HepG2 (cell line): ENCODE measurements around the gene FAM187B. TPM values are rescaled to one million over a fixed set of nuclear protein-coding genes. Genes with fewer than 3 reads are reported as not detected.

Source experiments
- CBFB ChIP-seq: sonication (generic); formaldehyde crosslinking; IDR thresholded peaks from 2 replicates; pipeline ENCODE4 v1.4.0; 2020; ENCODE audit warnings: missing genetic modification reagents
- CENPBD1 ChIP-seq: sonication (generic); formaldehyde crosslinking; IDR thresholded peaks from 2 replicates; pipeline ENCODE4 v1.8.0; 2022; ENCODE audit warnings: missing genetic modification reagents, low read depth, mild to moderate bottlenecking, borderline replicate concordance
- CSRNP1 ChIP-seq: sonication (generic); formaldehyde crosslinking; IDR thresholded peaks from 2 replicates; pipeline ENCODE4 v1.8.1; 2023; ENCODE audit warnings: mild to moderate bottlenecking, missing genetic modification reagents
- HOXD1 ChIP-seq: sonication (generic); formaldehyde crosslinking; IDR thresholded peaks from 2 replicates; pipeline ENCODE4 v1.5.0; 2020; ENCODE audit warnings: missing genetic modification reagents
- KLF9 ChIP-seq: IDR thresholded peaks from 2 replicates; pipeline ENCODE4 v1.6.1; 2016; ENCODE audit warnings: low read depth
- MAFF ChIP-seq: IDR thresholded peaks from 2 replicates; pipeline ENCODE4 v1.6.1; 2011; ENCODE audit warnings: low read depth, low read length, improper control_type of control experiment
- MED1 ChIP-seq: sonication (generic); formaldehyde crosslinking; IDR thresholded peaks from 2 replicates; pipeline ENCODE4 v1.4.0; 2020; ENCODE audit warnings: missing genetic modification reagents
- MLLT10 ChIP-seq: sonication (generic); formaldehyde crosslinking; IDR thresholded peaks from 2 replicates; pipeline ENCODE4 v1.4.0; 2020; ENCODE audit warnings: missing genetic modification reagents
- SOX5 ChIP-seq: IDR thresholded peaks from 2 replicates; pipeline ENCODE4 v1.6.1; 2016; ENCODE audit warnings: borderline replicate concordance
- SP5 ChIP-seq: IDR thresholded peaks from 2 replicates; pipeline ENCODE4 v1.6.1; 2016; ENCODE audit warnings: low read depth, borderline replicate concordance
- SSRP1 ChIP-seq: IDR thresholded peaks from 2 replicates; pipeline ENCODE4 v1.6.1; 2016; ENCODE audit warnings: control low read depth
- ZBED4 ChIP-seq: sonication (generic); formaldehyde crosslinking; IDR thresholded peaks from 2 replicates; pipeline ENCODE4 v1.4.0; 2020; ENCODE audit warnings: missing genetic modification reagents, borderline replicate concordance
- ZBTB1 ChIP-seq: sonication (generic); formaldehyde crosslinking; IDR thresholded peaks from 2 replicates; pipeline ENCODE4 v1.4.0; 2020; ENCODE audit warnings: missing genetic modification reagents, borderline replicate concordance
- ZBTB42 ChIP-seq: sonication (generic); formaldehyde crosslinking; IDR thresholded peaks from 2 replicates; pipeline ENCODE4 v1.5.0; 2020; ENCODE audit warnings: mild to moderate bottlenecking, missing genetic modification reagents
- ZFP82 ChIP-seq: sonication (generic); formaldehyde crosslinking; IDR thresholded peaks from 2 replicates; pipeline ENCODE4 v1.5.1; 2020; ENCODE audit warnings: mild to moderate bottlenecking, missing genetic modification reagents, borderline replicate concordance
- ZNF44 ChIP-seq: sonication (generic); formaldehyde crosslinking; IDR thresholded peaks from 2 replicates; pipeline ENCODE4 v1.5.1; 2020; ENCODE audit warnings: mild to moderate bottlenecking, missing genetic modification reagents
- ZNF660 ChIP-seq: sonication (generic); formaldehyde crosslinking; IDR thresholded peaks from 2 replicates; pipeline ENCODE4 v1.5.1; 2020; ENCODE audit warnings: mild to moderate bottlenecking, low read depth, missing genetic modification reagents, borderline replicate concordance
- ZSCAN29 ChIP-seq: sonication (generic); formaldehyde crosslinking; conservative IDR thresholded peaks from 2 replicates; pipeline ENCODE4 v1.4.0; 2020; ENCODE audit warnings: mild to moderate bottlenecking, missing genetic modification reagents
- ZUFSP ChIP-seq: sonication (generic); formaldehyde crosslinking; IDR thresholded peaks from 2 replicates; pipeline ENCODE4 v1.9.0; 2021; ENCODE audit warnings: missing genetic modification reagents, mild to moderate bottlenecking, borderline replicate concordance
- polyA plus RNA-seq, 8 experiments: library from polyadenylated mRNA; depleted of rRNA in 3 of 8; stranded (reverse) in 7 of 8; unstranded in 1 of 8; fragments of >200 nt; fragmentation: Illumina TruSeq in 4 of 8; extraction: Trizol in 4 of 8; gene quantifications; 2 replicates each; pipeline versions ENCODE4 v1.2.1 to v1.2.3, GENCODE V29; 2011 to 2016; ENCODE audit warnings: low read depth in 4 of 8, missing spikeins in 1 of 8, mixed read lengths in 1 of 8; ENCODE audit not compliant: insufficient read depth in 1 of 8
- total RNA-seq, 5 experiments: library from RNA; depleted of rRNA; stranded (reverse); fragments of >200 nt; fragmentation: Illumina TruSeq; extraction: Trizol; gene quantifications; 2 replicates each; pipeline ENCODE4 v1.2.3, GENCODE V29; 2016; ENCODE audit warnings: low read depth in 1 of 5

The FAM187B gene
- total and polyA plus RNA-seq, 2 of the 13 experiments (the other 11 are each of a cell fraction or from before 2014, with no cell fraction given), result not detected

GRCh38 chr19:35267353-35267817 lies 38.8 kb upstream of the FAM187B start (continued):
- TF ChIP-seq MLLT10 (CRISPR knock-in tag), result no peak
- TF ChIP-seq ZNF660, result no peak
- 0 out of 2 replicates have a peak, but pooled peaks have one; percentile 51 for TF ChIP-seq CSRNP1
- no peak for TF ChIP-seq ZNF44 (CRISPR knock-in tag)
- no peak for TF ChIP-seq ZSCAN29 (CRISPR knock-in tag)
- TF ChIP-seq ZUFSP (CRISPR knock-in tag), result no peak
- TF ChIP-seq SP5, result no peak
- TF ChIP-seq SSRP1 (CRISPR knock-in tag), result no peak
- TF ChIP-seq ZBTB1 (CRISPR knock-in tag), result no peak
- no peak for TF ChIP-seq MAFF
- TF ChIP-seq HOXD1 (CRISPR knock-in tag), result no peak
- TF ChIP-seq ZBED4 (CRISPR knock-in tag), result no peak
- no peak for TF ChIP-seq MED1 (CRISPR knock-in tag)
- TF ChIP-seq CENPBD1 (CRISPR knock-in tag), result no peak
- no peak for TF ChIP-seq ZBTB42 (CRISPR knock-in tag)
- TF ChIP-seq ZFP82, result no peak
- TF ChIP-seq KLF9 (CRISPR knock-in tag), result no peak
- no peak for TF ChIP-seq CBFB (CRISPR knock-in tag)
- no peak for TF ChIP-seq SOX5 (CRISPR knock-in tag)
